ENCODE data around the gene MICAL2.

MICAL2 gene

DNA sequence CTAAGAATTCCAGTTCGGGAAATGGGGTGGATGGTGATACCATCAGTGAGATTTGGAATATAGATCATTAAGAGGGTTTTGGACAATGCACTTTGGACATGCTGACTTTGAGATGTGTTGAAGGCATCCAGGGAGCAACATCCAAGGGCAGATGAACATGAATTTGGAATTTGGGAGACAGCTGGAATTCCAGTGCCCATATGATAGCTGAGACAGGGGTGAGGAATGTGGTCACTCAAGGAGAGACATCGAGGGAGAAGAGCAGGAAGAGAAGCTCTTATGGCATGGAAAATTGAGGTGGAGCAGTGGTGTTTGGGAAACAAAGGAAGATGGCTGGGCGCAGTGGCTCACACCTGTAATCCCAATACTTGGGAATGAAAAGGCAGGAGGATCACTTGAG is 11.8 kb upstream of the MICAL2 start:
- DNase-seq: no peak

DNA sequence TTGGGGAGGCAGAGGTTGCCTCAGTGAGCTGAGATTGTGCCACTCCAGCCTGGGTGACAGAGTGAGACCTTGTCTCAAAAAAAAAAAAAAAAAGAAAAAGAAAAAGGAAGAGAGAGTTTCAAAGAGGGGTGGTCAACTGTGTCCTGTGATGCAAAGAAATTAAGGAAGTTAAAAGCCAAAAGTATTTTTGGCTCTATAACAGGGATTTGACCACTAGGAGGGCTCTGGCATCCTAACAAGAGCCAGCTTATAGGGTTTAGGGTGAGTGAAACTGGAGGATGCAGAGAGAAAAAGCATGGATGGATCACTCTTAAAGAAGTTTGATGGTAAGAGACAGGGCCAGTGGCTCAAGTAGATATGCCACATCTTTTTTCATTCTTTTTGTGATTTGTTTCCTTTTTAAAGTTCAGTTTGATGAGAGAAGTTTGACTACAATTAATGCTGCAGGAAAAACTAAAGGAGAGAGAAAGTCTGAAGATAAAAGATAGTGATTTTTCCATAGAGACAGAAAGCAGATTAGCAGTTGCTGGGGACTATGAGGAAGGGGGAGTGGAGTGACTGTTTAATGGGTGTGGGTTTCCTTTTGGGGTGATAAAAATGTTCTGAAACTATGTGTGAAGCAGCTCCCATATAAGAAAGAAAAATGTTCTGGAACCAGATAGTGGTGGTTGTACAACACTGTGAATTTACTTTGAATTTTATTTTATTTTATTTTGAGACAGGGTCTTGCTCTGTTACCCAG is 11.1 kb upstream of the MICAL2 start:
- no peak for DNase-seq

DNA sequence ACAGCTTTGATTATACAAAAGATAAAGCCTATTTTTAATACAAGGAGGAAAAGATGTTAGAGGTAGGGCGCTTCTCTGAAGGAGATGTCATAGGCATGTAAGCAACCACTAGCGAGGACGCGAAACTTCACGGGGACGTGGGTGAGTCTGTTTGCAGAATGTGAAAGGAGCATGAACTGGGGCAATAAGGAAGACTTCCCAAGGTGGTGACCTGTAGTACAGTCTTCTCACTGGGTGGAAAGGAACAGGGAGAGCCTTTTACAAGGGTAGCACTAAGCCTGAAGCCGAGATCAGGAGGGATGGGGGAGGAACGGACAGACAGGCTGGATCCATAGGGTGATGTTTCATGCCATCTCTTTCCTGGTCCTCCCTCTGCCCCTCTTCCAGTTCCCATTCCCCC is 10.0 kb upstream of the MICAL2 start:
- no peak for DNase-seq

DNA sequence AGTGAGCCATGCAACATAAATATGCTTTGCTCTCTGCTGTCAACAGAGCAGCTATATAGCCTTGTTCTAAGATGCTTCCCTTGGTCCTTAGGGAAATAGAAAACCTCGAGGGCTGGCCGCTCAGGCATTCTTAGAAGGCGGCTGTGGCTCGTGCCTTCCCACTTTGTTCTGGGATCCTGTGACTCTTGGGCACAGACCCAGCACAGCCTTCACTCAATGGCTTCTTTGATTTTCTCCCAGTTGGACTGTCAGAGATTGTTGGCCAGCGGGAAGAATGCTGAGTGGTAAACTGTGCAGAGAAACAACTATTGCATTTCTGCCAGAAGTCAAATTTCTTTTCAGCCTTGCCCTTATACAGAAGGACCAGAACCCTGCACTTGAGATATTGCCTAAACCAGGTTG is 9.5 kb upstream of the MICAL2 start:
- peak in 53 of 58 donors; percentile 19 to 91 (median 75) for DNase-seq

DNA sequence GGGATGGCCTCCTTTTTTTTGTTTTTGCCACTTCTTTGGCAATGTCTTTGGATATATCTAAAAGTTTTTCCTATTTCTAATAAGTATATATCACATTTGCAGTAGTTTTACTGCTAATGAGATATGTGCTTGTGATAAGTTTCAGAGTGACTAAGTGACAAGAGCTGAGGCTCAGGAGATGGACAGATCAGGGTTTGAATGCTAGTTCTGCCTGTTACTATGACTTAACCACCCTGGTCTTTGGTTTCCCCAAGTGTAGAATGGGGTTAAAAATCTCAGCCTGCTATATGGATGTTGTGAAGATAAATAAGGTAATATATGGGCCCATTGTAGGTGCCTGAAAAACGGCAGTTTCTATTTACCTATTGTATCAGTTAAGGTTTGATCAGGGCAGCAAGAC is 9.1 kb upstream of the MICAL2 start:
- DNase-seq: no peak

DNA sequence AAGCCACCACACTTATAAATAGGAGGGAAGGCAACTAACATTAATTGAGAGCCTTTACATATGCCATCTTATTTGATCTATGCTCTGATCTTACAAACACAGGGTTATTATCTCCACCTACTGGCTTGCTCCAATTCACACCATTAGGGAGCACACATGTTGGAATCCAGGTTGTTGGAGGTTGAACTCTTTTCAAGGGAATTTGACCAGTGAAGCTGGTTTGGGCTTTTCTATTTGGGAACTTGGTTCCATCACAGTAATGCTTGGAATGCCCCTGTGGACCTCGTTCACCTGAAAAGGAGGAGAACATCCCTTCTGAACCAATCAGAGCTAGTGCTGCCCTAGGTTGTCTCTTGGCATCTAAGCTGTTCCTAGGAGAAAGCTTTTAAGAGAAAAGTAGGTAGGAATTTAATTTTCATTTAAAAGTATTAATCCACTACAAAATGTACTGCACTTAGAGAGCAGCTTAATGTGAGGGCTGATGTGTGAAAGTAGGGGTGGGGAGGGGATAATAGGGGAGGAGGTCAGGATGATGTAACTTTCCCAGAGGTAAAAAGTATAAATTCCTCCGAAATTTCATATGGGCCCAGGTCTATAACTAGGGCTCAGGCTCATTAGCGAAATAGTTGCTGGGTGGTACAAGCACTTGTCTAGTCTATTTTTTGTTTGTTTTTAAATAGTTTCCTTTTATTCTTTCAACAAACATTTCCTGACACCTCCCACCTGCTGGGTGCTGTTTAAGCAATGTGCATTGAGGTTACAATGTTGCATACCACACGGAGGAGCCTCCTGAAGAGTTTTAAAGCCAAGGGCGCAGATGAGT is 7.6 kb upstream of the MICAL2 start:
- DNase-seq: no peak

DNA sequence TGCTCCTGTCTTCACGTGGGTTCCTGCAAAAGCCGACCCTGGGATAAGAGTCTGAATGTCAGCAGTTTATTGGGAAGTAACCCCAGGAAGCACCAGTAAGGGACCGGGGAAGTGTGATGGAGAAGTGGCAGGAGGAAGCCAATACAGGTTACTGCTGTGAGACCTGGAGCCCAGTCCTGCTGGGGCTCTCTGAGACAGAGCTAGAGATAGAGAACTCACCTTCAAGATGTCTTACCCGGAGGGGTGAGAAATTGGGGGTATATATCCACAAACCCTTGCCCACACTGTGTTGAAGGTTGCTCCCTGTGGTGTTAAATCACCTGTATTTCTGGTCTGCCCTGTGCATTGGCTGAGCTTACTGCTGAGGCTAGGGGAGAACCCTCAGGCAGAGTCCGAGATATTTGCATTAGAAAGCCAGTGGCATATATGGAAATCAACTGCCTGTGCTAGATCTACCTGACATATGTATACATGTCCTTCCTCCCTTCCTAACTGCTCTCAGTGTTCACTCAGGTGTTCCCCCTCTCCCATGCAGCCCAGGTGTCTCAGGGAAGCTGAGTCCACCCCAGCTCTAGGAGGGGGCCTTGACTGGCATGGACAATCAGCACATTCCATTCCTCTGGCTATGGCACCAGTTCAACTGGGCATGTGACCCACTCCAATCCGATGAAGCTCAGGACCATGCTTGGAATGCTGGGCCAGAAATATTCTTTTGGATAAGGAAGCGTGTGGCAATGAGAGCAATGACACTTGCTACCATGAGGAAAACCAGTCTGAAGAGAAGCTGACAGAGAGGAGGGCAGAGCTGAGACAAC is 6.8 kb upstream of the MICAL2 start:
- no peak for DNase-seq

DNA sequence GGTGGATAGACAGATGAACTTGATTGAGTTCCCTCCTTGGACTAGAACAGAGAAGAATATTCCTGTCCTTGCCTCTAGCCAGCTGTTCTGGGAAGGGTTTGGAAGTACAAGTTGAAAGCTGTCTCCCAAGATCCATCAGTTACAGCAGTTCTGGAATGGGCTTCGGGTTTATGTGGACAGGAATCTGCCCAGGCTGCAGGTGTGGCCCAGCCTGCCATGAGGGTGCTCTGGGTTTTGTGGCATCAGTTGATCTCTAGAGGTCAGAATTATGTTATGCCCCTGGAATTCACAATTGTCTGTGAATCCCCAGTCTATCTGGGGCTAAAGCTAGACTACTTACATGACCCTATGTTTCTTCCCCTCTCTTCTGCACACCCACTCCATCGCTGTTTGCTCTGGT is 4.9 kb upstream of the MICAL2 start:
- DNase-seq: no peak

DNA sequence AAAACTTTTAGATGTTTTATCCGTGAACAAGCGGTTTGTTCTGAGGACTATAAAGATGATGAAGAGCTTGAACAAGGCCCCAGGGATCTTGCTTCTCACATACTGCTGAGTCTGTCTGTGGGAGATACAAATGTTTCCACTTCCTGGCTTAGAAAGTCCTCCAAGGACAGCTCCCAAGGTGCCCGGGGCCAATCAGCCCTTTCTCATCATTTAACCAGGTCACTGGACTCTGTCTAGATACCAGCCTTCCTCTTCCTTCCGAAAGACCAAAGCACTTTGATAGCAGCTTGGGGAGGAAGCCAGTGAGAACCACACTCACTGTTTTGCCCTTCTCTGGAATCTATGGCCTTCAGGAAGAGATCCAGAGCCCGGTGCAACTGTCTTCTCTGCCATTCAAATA is 4.3 kb upstream of the MICAL2 start:
- no peak for DNase-seq

DNA sequence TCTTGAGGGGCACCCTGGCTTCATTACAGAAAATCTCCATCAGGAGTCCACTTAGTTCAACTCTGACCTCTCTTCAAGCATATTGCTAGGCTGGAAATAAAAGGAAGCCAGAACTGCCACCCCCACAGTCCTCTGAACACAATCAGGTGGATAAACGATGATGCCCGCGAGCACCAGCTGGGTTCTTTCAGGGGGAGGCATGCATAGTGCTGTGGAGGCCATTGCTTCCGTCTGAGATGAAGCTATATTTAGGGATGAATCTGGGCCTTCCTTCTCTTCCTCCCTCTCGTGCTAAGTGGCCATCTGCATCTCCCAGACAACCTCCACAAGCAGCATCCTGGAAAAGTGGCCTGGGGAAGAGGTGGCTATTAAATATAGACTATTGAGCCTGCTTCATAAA is 3.9 kb upstream of the MICAL2 start:
- peak in 14 of 58 donors; percentile 22 to 77 (median 42) for DNase-seq

DNA sequence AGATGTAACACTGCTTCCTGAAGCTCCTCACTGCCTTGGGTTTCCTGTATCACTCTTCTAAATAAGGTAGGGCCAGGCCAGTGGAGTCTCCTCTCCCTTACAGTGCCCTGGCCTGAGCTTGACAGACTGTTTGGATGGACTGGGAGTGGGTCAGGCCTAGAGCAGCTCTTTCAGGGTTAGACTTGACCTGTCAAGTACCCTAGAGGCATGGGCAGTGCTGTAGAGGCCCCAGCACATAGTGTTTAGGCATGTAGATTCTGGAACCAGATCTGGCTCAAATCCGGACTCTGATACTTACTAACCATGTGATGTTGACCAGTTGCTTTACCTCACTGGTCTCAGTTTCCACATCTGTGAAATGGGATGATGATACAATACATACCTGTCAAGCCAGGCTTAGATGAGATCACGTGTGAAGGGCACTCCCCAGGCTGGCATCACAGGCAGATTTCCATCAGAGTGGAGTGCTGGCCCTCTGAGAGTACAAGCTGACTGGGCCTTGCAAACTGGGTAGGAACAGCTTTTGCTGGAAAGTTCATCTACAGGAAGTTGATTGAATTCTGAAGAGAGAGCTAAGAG is 1.4 kb upstream of the MICAL2 start:
- no peak for DNase-seq

DNA sequence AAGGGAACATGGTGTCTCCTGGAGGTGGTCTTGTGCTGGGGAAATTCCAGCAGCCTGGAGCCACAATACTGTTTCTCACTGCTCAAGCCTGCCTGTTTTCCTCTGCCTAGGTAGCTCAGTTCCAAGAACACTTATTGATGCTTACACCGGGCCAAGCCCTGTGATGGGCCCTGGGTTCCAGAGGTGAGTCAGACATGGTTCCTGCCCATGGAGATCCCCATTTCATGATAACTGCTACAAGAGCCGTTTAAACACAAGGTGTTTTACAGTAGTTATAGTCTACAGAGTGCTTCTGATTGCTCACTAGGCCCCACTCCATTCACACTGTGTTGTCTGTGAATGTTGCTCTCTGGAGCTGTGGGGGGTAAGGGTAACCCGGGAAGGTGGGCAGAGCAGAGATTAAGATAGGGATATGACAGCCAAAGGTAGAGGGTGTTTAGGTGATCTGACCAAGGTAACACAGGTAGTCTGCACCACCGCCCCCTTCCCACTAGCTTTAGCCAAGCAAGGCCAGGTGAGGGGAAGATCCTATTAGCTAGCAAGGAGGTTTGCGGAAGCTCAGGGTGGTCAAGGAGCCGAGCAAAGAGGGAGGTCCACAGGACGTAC is 696 bp upstream of the MICAL2 start:
- DNase-seq: no peak

DNA sequence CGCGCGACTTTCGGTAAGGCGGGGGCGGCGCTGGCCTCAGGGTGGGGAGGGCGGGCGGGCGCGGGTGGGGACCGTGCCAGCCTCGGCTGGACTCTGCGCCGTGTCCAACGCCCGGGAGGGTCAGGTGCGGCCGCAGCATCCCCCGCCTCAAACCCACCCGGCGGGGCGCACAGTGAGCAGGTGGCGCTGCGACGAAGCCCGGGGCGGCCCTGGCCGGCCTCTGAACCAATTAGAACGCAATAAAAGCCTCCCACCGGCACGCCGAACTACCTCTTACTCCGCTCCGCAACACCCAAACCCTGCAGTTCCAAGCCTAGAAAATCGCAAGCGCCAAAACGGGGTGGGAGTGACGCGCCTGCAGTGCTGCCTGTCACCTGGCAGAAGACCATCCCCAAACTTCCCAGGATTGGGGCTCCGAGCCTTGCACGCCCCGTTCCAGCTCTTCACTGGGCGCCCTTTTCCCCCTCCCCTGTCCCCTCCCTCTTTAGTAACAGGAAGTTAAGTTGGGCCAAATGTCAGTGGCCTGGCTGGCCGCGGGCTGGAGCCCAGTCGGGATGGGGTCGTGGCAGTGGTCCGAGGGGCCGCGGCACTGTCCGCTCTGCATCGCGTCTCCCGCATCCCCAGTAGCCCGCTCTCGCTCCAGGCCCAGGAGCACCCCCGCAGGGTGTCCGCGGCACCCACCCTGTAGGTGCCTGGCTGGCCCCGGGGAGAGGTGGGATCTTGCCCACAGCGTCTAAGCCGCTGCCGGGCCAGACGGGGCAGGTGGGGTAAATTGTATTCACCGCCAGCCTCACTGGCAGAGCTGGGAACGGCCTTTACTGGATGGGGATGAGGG is 541 bp downstream of the MICAL2 start:
- peak in 6 of 58 donors; percentile 36 to 58 (median 50) for DNase-seq

DNA sequence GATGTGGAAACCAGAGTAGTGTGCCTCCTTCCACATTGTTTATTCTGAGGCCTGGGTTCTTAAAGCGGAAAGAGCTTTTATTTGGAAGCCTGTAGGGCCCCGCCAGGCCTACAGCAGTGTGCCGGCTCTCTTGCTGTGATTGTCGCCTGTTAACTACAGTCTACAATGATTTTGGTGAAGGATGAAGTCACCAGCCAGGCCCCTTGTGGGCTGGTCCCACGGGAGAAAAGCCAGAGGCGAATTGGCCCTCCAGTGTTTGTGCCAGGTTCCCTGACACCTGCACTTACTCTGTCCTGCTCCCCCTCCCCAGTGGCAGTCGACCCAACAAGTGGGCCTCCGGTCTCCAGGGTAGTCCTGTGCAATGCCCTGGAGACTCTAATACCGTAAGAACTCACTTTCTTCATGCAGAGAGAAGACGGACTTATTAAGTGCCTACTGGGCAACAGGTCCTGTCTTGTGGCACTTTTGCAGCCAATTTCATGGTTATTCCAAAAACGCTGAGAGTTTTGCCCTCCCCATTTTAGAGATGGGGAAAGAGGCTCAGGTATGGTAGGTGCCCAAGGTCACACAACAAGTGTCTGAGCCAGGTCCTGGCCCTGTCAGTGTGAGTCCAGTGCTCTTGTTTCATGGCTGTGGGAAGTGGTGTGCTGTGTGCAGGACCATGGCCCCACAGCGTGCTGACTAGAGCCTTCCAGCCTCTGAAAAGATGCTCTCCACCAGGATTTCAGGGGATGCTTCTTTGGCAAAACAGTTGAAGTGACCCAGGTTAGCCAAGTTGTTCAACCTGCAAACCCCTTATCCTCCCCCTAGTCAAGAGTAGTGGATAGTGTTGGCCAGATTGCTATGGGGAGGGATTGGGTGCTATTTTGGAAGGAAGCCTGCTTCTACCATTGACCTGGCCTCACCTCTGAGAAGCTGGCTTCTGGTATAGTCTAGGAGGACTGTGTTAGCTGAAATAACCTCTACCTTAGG is 1.4 kb downstream of the MICAL2 start:
- DNase-seq: no peak

DNA sequence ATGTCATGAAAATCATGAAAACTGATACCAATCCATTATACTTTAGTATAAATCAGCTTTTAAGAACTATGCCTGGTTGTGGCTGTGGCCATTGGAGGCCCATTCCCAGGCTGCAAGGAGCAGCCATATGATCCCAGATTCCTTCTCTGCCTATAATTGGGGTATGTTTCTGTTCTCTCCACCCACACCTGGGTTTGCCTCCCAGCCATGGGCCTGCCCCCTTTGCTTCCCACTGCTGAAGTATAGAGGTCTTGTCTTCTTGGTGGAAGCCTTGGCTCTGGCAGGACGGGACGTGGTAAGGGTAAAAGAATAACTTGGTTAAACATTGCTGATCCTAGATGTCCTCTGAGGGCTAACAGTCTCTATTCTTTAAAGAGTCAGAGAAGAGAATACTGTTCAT is 2.4 kb downstream of the MICAL2 start:
- DNase-seq: no peak

DNA sequence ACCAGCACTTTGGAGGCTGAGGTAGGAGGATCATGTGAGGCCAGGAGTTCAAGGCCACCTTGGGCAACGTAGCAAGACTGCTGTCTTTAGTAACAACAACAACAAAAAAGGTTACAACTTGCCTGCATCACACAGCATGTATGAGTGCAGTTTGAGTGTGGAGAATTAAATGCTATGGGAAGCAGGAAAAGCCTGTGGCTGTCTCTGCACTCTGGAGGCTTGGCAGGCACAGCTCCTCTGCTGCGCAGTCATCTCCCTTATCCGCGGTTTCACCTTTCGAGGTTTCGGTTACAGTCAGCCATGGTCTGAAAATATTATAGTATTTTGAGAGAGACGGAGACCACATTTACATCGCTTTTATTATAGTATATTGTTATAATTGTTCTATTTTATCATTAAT is 2.9 kb downstream of the MICAL2 start:
- no peak for DNase-seq

DNA sequence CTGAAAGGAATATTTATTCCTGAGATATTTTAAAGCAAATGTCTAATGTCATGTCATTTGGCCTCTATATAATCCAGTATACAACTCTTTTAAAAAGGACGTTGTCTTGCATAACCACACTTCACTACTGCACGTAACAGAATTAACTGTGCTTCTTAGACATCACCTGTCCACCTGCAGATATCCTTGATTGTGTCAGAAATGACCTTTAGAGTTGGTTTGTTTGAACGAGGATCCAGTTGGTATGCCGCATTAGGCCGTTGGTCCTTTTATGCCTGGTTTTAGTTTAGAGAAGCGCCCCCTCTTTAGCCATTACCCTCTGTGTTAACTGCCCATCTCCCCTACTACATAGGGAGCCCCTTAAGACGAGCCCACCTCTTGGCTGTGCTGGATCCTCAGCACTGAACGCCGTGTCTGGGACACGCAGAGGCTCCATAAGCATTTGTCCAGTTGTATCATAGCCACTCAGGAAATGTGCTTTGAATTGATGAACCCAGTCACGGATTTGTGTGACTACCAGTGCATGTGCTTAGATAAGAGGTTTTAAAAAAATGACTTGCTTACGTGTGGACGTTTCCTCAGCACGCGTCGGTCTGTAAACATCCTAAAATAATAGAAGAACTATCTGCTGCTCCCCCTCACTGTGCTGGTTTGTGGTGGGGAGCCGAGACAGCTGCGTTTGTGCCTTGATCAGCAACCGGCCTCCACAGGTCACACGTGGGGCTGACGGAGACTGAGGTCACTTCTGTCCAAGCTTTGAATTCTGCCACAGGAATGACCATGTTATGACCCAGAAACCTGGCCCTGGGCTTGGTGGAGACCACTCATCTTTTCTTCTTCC is 4.0 kb downstream of the MICAL2 start:
- no peak for DNase-seq

DNA sequence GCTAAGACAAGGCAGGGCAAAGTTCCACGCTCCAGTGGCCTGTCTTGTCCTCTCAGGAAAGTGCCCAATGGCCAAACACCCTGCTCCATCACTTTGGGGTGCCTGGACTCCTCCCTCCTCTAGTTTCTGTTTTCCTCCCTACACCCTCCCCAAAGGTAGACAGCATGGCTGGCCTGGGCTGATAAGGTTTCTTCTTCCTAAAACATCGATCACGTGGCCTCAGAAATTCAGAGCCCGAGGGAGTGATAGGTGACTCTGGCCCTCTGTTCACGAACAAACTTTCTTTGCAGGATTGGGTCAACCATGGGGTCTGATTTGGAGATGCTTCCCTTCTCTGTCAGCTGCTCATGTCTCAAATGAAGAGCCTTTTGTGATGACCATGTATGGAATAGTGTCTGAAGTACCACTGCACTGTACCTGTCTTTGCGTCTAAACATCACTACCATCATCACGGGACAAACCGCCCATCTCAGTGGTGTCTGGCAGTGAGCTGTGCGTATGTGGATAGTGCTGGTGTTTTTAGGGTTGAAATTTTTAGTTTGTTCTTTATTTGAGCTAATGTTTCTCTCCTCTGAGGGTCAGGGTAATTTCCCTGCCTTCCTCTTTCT is 6.1 kb downstream of the MICAL2 start:
- no peak for DNase-seq
